NB4 (cell line): ENCODE measurements around the gene CYP11A1.

Experiments used
- CTCF ChIP-seq: IDR thresholded peaks from one replicate; pipeline ENCODE4 v1.5.1; 2012; ENCODE audit warnings: low read depth, low read length
- POLR2A ChIP-seq: IDR thresholded peaks from 2 replicates; pipeline ENCODE4 v1.6.1; 2011; ENCODE audit warnings: mild to moderate bottlenecking; ENCODE audit not compliant: insufficient read length; ENCODE audit errors: extremely low read depth

- no peak for TF ChIP-seq CTCF
- no peak for TF ChIP-seq POLR2A
These were observed 36.5 kb downstream of the CYP11A1 start for GRCh38 chr15:74330861-74331408.
